Stimulated activated CD8-positive, alpha-beta memory T cell treated with anti-CD3 and anti-CD28 coated beads, Interleukin-4, amount 100 ng/mL, for 48 hours (primary cell): ENCODE measurements around the gene ADNP.

Experiments
- DNase-seq: peaks from one replicate; pipeline ENCODE4 v3.0.0-alpha.2; 2020

Gene ADNP

DNA sequence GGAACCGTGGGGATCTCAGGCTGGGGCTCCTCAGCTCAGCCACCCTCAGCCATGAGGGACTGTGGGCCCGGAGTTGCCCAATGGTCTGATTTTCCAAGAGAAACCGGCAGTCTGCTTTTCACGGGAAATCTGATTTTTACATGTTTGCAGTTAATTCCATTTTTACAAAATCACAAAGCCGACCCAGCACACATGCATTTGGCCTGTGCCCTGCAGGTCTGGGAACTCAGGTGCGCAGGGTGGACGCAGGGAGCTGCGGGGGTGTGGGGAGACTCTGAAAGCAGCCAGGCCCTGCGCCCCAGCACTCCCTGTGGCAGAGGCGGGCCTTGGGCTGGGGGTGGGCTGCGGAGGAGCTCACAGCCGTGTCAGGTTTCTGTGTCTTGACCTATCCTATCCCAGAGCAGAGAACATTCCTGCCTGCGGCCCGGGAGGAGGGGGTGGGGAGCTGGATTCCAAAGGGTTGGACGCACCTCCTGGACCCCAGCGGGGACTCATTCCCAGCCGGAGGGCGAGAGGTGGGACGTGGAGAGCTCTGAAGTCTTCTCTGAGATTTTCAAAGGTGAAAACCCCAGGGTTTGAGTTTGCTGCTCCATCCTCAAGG lies 60.6 kb downstream of the ADNP start:
- no peak for DNase-seq

DNA sequence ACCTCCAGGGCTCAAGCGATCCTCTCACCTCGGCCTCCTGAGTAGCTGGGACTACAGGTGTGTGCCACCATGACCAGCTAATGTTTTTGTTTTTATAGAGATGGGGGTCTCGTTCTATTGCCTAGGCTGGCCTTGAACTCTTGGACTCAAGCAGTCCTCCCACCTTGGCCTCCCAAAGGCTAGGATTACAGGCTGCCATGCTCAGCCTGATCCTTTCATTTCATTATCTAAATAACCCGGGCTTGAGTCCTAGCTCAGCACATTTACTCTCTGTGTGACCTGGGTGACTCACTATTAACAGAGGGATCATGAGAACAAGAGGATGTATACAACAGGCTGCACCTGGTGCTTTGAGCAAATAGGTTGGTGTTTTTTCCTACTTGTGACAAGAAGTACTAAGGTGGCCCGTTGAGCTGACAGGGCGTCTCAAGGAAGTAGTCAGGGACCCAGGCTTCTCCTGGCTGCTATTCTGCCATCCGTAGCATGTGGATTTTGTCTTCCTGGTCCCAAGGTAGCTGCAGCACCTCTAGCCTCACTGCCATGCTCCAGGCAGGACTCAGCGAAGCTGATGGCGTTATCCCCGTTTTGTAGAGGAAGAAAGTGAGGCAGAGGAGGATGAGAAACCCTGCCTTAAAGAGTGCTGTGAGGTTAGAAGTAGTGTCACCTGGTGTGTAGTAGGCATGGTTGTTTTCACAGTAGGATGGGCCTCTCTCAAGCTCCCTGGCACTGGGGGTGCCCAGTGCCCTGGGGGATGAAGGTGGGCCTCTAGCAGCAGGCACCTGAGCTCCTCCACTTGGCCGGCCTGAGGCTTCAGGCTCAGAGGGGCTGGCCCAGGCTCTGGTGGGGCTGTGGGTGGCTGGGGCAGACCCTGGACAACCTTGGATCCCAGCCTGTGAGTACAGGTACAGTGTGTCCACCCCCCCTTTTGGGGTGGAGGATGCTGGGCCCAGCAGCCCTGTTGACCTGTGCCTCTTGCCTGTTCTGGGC lies 62.4 kb downstream of the ADNP start:
- DNase-seq, result no peak

DNA sequence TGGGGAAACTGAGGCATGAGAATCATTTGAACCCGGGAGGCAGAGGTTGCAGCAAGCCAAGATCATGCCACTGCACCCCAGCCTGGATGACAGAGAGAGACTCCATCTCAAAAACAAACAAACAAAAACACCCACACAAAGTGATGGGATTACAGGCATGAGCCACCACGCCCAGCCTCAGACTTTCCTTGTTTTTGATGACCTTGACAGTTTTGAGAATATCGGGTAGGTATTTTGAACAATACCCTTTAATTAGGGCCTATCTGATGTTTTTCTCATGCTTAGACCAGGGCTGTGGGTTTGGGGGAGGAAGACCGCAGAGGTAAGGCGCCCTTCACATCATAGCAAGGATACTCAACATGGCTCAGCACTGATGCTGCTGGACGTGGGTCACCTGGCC lies 63.4 kb downstream of the ADNP start:
- no peak for DNase-seq

GRCh38 chr20:50866831-50867230 lies 64.4 kb downstream of the ADNP start:
- DNase-seq, result no peak

GRCh38 chr20:50866036-50866685 lies 65.1 kb downstream of the ADNP start:
- DNase-seq, result no peak

GRCh38 chr20:50865591-50865990 lies 65.6 kb downstream of the ADNP start:
- DNase-seq, result no peak

DNA sequence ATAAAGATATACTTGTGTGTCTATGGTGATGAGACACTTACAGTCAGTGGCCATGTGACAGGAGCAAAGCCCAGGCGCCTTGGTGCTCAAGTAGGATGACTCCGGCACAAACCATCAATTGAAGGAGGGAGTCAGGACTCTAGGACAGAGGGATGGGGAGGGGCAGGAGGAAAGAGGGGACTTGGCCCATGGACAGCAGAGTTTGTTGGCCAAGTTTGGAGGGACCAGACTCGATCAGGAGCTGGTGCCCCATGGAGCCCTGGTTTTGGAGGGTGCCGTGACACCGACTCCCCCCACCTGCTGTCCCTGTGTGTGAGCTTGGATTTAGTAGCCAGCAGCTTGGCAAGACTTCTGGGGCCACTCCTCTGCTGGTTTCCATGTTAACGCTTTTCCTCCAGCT lies 66.1 kb downstream of the ADNP start:
- no peak for DNase-seq

DNA sequence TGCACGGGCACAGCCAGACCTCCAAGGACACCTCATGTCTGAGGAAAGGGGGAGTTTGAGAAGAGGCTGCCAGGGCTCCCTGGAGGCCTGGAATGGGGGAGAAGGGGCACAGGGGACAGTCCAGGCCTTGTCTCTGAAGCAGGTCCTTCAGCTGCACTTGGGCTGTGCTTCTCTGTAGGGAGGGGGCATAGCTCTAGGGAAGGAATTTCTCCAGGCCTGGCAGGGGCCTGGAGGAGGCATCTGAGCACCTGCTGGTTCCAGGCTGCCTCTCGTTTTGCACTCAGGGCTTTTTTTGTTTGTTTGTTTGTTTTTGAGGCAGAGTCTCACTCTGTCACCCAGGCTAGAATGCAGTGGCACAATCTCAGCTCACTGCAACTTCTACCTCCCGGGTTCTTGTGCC lies 68.7 kb downstream of the ADNP start:
- DNase-seq, result no peak

GRCh38 chr20:50861012-50861411 lies 70.2 kb downstream of the ADNP start:
- DNase-seq, result no peak

GRCh38 chr20:50859161-50859560 lies 72.1 kb downstream of the ADNP start:
- DNase-seq, result no peak

DNA sequence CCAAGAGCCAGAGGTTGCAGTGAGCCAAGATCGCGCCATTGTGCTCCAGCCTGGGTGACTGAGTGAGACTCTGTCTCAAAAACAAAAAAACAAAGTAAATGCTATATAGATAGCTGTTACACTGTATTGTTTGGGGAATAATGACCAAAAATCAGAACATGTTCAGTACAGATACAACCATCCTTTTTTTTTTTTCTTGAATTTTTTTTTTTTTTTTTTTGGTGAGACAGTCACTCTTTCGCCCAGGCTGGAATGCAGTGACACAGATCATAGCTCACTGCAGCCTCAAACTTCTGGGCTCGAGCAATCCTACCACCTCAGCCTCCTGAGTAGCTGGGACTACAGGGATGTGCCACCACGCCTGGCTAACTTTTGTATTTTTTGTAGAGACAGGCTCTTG lies 72.7 kb downstream of the ADNP start:
- DNase-seq, result no peak

GRCh38 chr20:50857348-50857747 lies 73.9 kb downstream of the ADNP start:
- no peak for DNase-seq

GRCh38 chr20:50856475-50857041 lies 74.7 kb downstream of the ADNP start:
- DNase-seq, result no peak

- DNase-seq, result no peak
These were observed 75.5 kb downstream of the ADNP start for GRCh38 chr20:50855498-50856474.

DNA sequence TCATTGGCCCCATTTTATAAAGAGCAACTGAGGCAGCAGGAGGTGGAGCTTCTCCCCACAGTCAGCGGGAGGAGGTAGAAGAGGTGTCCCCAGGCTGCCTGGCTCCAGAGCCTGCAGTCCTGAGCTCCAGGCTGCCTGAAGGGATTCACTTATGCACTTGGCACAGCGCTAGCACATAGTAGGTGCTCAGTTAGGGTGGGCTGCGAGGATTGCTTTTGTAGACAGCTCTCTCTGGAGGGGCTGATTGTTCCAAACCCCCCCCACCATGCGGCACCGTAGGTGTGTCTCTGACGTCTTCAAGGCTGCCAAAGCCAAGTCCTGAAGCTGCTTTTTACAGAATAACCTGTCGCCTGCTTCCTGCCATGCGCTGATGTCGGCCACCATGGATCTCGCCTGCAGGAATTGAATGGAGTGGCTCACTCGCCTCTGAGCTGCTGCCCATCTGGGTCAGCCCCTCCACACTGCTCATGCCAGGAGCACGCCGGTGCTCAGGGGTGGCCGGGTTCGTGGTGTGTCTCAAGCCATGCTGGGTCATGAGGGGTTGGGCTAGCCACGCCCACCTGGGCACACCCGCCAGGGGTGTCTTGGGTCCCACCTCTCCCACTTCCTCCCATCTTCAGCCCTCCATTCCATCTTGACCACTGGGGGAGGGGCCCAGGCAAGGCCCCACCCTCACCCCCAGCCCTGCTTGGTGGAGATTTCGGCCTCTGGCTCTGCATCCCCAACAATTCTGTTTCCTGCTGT lies 76.6 kb downstream of the ADNP start:
- no peak for DNase-seq

DNA sequence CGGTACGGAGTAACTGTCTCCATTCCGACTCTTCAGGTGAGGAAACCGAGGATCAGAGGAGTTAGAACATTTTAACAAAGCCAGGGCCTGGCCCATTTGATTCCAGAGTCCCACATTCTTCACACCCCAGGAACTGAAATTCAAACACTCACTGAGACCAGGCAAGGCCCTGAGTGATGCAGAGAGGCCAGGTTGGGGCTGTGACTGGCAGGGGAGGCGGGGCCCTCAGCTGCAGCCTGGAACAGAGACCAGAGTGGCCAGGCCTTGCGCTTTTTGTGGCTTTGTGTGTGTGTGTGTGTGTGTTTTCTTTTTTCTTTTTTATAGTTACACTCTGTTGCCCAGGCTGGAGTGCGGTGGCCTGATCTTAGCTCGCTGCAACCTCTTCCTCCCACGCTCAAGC lies 79.2 kb downstream of the ADNP start:
- no peak for DNase-seq

GRCh38 chr20:50850721-50851286 lies 80.4 kb downstream of the ADNP start:
- DNase-seq, result no peak

GRCh38 chr20:50848846-50849673 lies 82.2 kb downstream of the ADNP start:
- no peak for DNase-seq

GRCh38 chr20:50848341-50848808 lies 82.9 kb downstream of the ADNP start:
- no peak for DNase-seq
